ENCODE measurements around the gene HELB.

- TF ChIP-seq, protein P1, sequence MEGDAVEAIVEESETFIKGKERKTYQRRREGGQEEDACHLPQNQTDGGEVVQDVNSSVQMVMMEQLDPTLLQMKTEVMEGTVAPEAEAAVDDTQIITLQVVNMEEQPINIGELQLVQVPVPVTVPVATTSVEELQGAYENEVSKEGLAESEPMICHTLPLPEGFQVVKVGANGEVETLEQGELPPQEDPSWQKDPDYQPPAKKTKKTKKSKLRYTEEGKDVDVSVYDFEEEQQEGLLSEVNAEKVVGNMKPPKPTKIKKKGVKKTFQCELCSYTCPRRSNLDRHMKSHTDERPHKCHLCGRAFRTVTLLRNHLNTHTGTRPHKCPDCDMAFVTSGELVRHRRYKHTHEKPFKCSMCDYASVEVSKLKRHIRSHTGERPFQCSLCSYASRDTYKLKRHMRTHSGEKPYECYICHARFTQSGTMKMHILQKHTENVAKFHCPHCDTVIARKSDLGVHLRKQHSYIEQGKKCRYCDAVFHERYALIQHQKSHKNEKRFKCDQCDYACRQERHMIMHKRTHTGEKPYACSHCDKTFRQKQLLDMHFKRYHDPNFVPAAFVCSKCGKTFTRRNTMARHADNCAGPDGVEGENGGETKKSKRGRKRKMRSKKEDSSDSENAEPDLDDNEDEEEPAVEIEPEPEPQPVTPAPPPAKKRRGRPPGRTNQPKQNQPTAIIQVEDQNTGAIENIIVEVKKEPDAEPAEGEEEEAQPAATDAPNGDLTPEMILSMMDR (IDR thresholded peaks at IDR 0.05; ENCODE audit: poor library complexity, severe bottlenecking) = no peak
- no peak for TF ChIP-seq EP300 (conservative IDR thresholded peaks at IDR 0.05; ENCODE audit: poor library complexity, severe bottlenecking)
Measured at GRCh38 chr12:66331814-66332213, 29.5 kb downstream of the HELB start.
